Nephron (organoid): ENCODE data around the gene HS3ST4.

ENCODE experiments used
- H3K27ac Mint-ChIP-seq, 3 experiments: 2 replicates each; pipeline ENCODE4 v1.8.0; 2020; ENCODE audit warnings: mixed read lengths in 3 of 3, mild to moderate bottlenecking in 2 of 3, moderate library complexity in 1 of 3
- H3K27me3 Mint-ChIP-seq: 2 replicates; pipeline ENCODE4 v1.8.0; 2021; ENCODE audit warnings: low read depth, mild to moderate bottlenecking, moderate library complexity, mixed read lengths
- H3K36me3 Mint-ChIP-seq: 2 replicates; pipeline ENCODE4 v1.8.0; 2020; ENCODE audit warnings: low read depth, mixed read lengths
- H3K4me1 Mint-ChIP-seq: 2 replicates; pipeline ENCODE4 v1.8.0; 2020; ENCODE audit warnings: mixed read lengths
- H3K4me3 Mint-ChIP-seq, 3 experiments: 2 replicates each; pipeline ENCODE4 v1.8.0; 2020; ENCODE audit warnings: mild to moderate bottlenecking in 3 of 3, mixed read lengths in 3 of 3, moderate library complexity in 2 of 3
- H3K9me3 Mint-ChIP-seq: 2 replicates; pipeline ENCODE4 v1.8.0; 2020; ENCODE audit warnings: mixed read lengths
- CTCF ChIP-seq, 3 experiments: fragments of 200-600 bp; sonication (generic); IDR thresholded peaks; one replicate each; pipeline ENCODE4 v1.5.0; 2021; ENCODE audit warnings: antibody characterized with exemption in 3 of 3; ENCODE audit not compliant: unreplicated experiment in 3 of 3

The HS3ST4 gene

GRCh38 chr16:26134588-26134987 is 442.8 kb downstream of the HS3ST4 start:
- H3K9me3 Mint-ChIP-seq, result no peaks in the 10 kb centered on the region
- H3K36me3 Mint-ChIP-seq, result no peaks in the 10 kb centered on the region
- no peaks in the 10 kb centered on the region for H3K27me3 Mint-ChIP-seq
- TF ChIP-seq CTCF (IDR thresholded peaks at IDR 0.05; ENCODE audit: unreplicated experiment in 3 of 3), result no peak
- no peak overlapping the region for H3K27ac Mint-ChIP-seq
- H3K4me1 Mint-ChIP-seq, result peaks cover 12% of the 10 kb centered on the region
- H3K4me3 Mint-ChIP-seq, result no peak overlapping the region

- Mint-ChIP-seq H3K9me3 (no peaks in the 10 kb centered on the region), H3K27ac (no peak overlapping the region), H3K36me3 (no peaks in the 10 kb centered on the region), H3K4me3 (no peak overlapping the region), H3K4me1 (peaks cover 10% of the 10 kb centered on the region), H3K27me3 (no peaks in the 10 kb centered on the region)
- no peak for TF ChIP-seq CTCF (IDR thresholded peaks at IDR 0.05; ENCODE audit: unreplicated experiment in 3 of 3)
These were observed 446.2 kb downstream of the HS3ST4 start for GRCh38 chr16:26137956-26138355.

GRCh38 chr16:26139091-26139490 is 447.3 kb downstream of the HS3ST4 start:
- no peaks in the 10 kb centered on the region for H3K27me3 Mint-ChIP-seq
- no peaks in the 10 kb centered on the region for H3K36me3 Mint-ChIP-seq
- H3K4me3 Mint-ChIP-seq, result no peak overlapping the region
- no peak for TF ChIP-seq CTCF (IDR thresholded peaks at IDR 0.05; ENCODE audit: unreplicated experiment in 3 of 3)
- no peaks in the 10 kb centered on the region for H3K4me1 Mint-ChIP-seq
- no peaks in the 10 kb centered on the region for H3K9me3 Mint-ChIP-seq
- H3K27ac Mint-ChIP-seq, result no peak overlapping the region

- Mint-ChIP-seq H3K9me3 (no peaks in the 10 kb centered on the region), H3K27ac (no peak overlapping the region), H3K4me1 (no peaks in the 10 kb centered on the region), H3K27me3 (no peaks in the 10 kb centered on the region), H3K36me3 (no peaks in the 10 kb centered on the region), H3K4me3 (no peak overlapping the region)
- no peak for TF ChIP-seq CTCF (IDR thresholded peaks at IDR 0.05; ENCODE audit: unreplicated experiment in 3 of 3)
These were observed 448.1 kb downstream of the HS3ST4 start for GRCh38 chr16:26139884-26140283.

- no peaks in the 10 kb centered on the region for H3K36me3 Mint-ChIP-seq
- H3K9me3 Mint-ChIP-seq, result no peaks in the 10 kb centered on the region
- no peaks in the 10 kb centered on the region for H3K4me1 Mint-ChIP-seq
- no peak for TF ChIP-seq CTCF (IDR thresholded peaks at IDR 0.05; ENCODE audit: unreplicated experiment in 3 of 3)
- H3K4me3 Mint-ChIP-seq, result no peak overlapping the region
- no peak overlapping the region for H3K27ac Mint-ChIP-seq
- H3K27me3 Mint-ChIP-seq, result peaks cover 13% of the 10 kb centered on the region
These were observed 457.8 kb downstream of the HS3ST4 start for GRCh38 chr16:26149364-26150190.

- Mint-ChIP-seq H3K27ac (no peak overlapping the region), H3K9me3 (peaks cover 2% of the 10 kb centered on the region), H3K36me3 (no peaks in the 10 kb centered on the region), H3K4me3 (no peak overlapping the region), H3K4me1 (no peaks in the 10 kb centered on the region), H3K27me3 (no peaks in the 10 kb centered on the region)
- no peak for TF ChIP-seq CTCF (IDR thresholded peaks at IDR 0.05; ENCODE audit: unreplicated experiment in 3 of 3)
These were observed 463.5 kb downstream of the HS3ST4 start for GRCh38 chr16:26155221-26155620.
